Iris pigment epithelial cell (primary cell): Measurements from ENCODE around the gene GAS6.
"Not testable (repeated sequence)": the region's sequence is repeated elsewhere in the genome, so short reads cannot be mapped to it uniquely, and the experiment has no call there.

Experiments
- DNase-seq: peaks from one replicate; pipeline ENCODE4 v3.0.0-alpha.2; 2011; ENCODE audit warnings: low read depth

The GAS6 gene

GRCh38 chr13:113867913-113868312 is 4.0 kb upstream of the GAS6 start:
- not testable (repeated sequence) for DNase-seq

GRCh38 chr13:113865427-113865826 is 1.6 kb upstream of the GAS6 start:
- DNase-seq: no peak

GRCh38 chr13:113864273-113864890 is 506 bp upstream of the GAS6 start:
- DNase-seq: no peak

GRCh38 chr13:113862931-113863523 is 849 bp downstream of the GAS6 start:
- peak; percentile 35 for DNase-seq

- no peak for DNase-seq
Measured at GRCh38 chr13:113862191-113862930, 1.5 kb downstream of the GAS6 start.

- no peak for DNase-seq
Measured at GRCh38 chr13:113861433-113862030, 2.3 kb downstream of the GAS6 start.

- DNase-seq: no peak
Measured at GRCh38 chr13:113860665-113861432, 3.0 kb downstream of the GAS6 start.

GRCh38 chr13:113860051-113860664 is 3.7 kb downstream of the GAS6 start:
- DNase-seq: no peak

GRCh38 chr13:113859311-113860050 is 4.4 kb downstream of the GAS6 start:
- DNase-seq: no peak

GRCh38 chr13:113857531-113858195 is 6.2 kb downstream of the GAS6 start:
- no peak for DNase-seq

GRCh38 chr13:113856716-113857065 is 7.2 kb downstream of the GAS6 start:
- DNase-seq: peak; percentile 43

GRCh38 chr13:113855931-113856715 is 7.8 kb downstream of the GAS6 start:
- no peak for DNase-seq

- no peak for DNase-seq
Measured at GRCh38 chr13:113855012-113855921, 8.6 kb downstream of the GAS6 start.

- DNase-seq: no peak
Measured at GRCh38 chr13:113854238-113855011, 9.5 kb downstream of the GAS6 start.

- no peak for DNase-seq
Measured at GRCh38 chr13:113853518-113854237, 10.2 kb downstream of the GAS6 start.

GRCh38 chr13:113852536-113853517 is 11.0 kb downstream of the GAS6 start:
- no peak for DNase-seq
